Left renal cortex interstitium (tissue), 4 donors: ENCODE data around the gene CLDN22. TPM values are rescaled to one million over a fixed set of nuclear protein-coding genes. Genes with fewer than 3 reads are reported as not detected.

Experiments
- DNase-seq, 4 donors: peaks; one replicate each; pipeline ENCODE4 v3.0.0-alpha.2; 2013; ENCODE audit warnings: low read depth in 4 of 4, low spot score in 2 of 4, missing footprints in 1 of 4
- polyA plus RNA-seq, 4 donors: library from polyadenylated mRNA; unstranded; fragments of 120-200 nt; gene quantifications; one replicate each; pipeline ENCODE4 v1.2.1, GENCODE V29; 2013; ENCODE audit not compliant: insufficient read length in 4 of 4

CLDN22 gene
- polyA plus RNA-seq, 4 donors, result 0.35 to 0.68 TPM; not detected in 2

GRCh38 chr4:183286590-183287308 lies 33.3 kb downstream of the CLDN22 start:
- DNase-seq, result no peak

GRCh38 chr4:183285886-183286285 lies 34.2 kb downstream of the CLDN22 start:
- no peak for DNase-seq

- DNase-seq, result peak in 1 of 4 donors; percentile 32
These were observed 35.1 kb downstream of the CLDN22 start for GRCh38 chr4:183284965-183285364.

GRCh38 chr4:183284258-183284785 lies 35.8 kb downstream of the CLDN22 start:
- DNase-seq, result peak in 2 of 4 donors; percentile 41 to 46

GRCh38 chr4:183276106-183276505 lies 44.0 kb downstream of the CLDN22 start:
- no peak for DNase-seq

- no peak for DNase-seq
These were observed 47.7 kb downstream of the CLDN22 start for GRCh38 chr4:183272384-183272783.

GRCh38 chr4:183268556-183268955 lies 51.5 kb downstream of the CLDN22 start:
- no peak for DNase-seq

Other genes starting within 250 kb of the CLDN22 start
- gene WWC2, start 221.0 kb downstream of the CLDN22 start, polyA plus RNA-seq, result 10 to 100 TPM; 47.3 to 68.7 (median 56.7) TPM
- under 1 TPM in 3 of 4 donors, not detected in 1; 0.32 to 0.61 (median 0.32) TPM for gene CLDN24, start 2.1 kb upstream of the CLDN22 start, polyA plus RNA-seq
- gene CDKN2AIP, start 124.4 kb upstream of the CLDN22 start, polyA plus RNA-seq, result 10 to 100 TPM; 33.7 to 39.4 (median 35.8) TPM
- 10 to 100 TPM; 21.6 to 26.8 (median 24.8) TPM for gene ING2, start 184.8 kb upstream of the CLDN22 start, polyA plus RNA-seq